SJCRH30 (cell line): ENCODE measurements around the gene ZNF862. TPM values are rescaled to one million over a fixed set of nuclear protein-coding genes. Genes with fewer than 3 reads are reported as not detected.
"Not testable (repeated sequence)": the region's sequence is repeated elsewhere in the genome, so short reads cannot be mapped to it uniquely, and the experiment has no call there.

Source experiments
- DNase-seq, 2 experiments: peaks; one replicate each; pipeline ENCODE4 v3.0.0-alpha.2; 2015 to 2020
- H3K27ac ChIP-seq: fragments of 250-450 bp; sonication (Bioruptor Pico); 2 replicates; pipeline ENCODE4 v1.5.1; 2020; ENCODE audit warnings: mild to moderate bottlenecking, moderate library complexity
- H3K27me3 ChIP-seq: fragments of 250-450 bp; sonication (Bioruptor Pico); 2 replicates; pipeline ENCODE4 v1.5.1; 2020; ENCODE audit warnings: mild to moderate bottlenecking, moderate library complexity
- H3K36me3 ChIP-seq: fragments of 250-450 bp; sonication (Bioruptor Pico); 2 replicates; pipeline ENCODE4 v1.5.1; 2020; ENCODE audit warnings: mild to moderate bottlenecking, moderate library complexity
- H3K4me1 ChIP-seq: fragments of 250-450 bp; sonication (Bioruptor Pico); 2 replicates; pipeline ENCODE4 v1.5.1; 2020; ENCODE audit warnings: mild to moderate bottlenecking, moderate library complexity
- H3K4me3 ChIP-seq: fragments of 250-450 bp; sonication (Bioruptor Pico); 2 replicates; pipeline ENCODE4 v1.5.1; 2020; ENCODE audit warnings: mild to moderate bottlenecking, moderate library complexity
- H3K9me3 ChIP-seq: fragments of 250-450 bp; sonication (Bioruptor Pico); replicated peaks from 2 replicates; pipeline ENCODE4 v1.5.1; 2020; ENCODE audit warnings: mild to moderate bottlenecking, moderate library complexity
- total RNA-seq: library from RNA; depleted of rRNA; stranded (reverse); fragments of >200 nt; shearing (Covaris generic); gene quantifications from 2 replicates; pipeline ENCODE4 v1.2.3, GENCODE V29; 2014

The ZNF862 gene
- total RNA-seq, 1 experiment from 2014 or later, result 1.0 TPM

- Histone ChIP-seq H3K27me3 (peaks cover 14% of the 10 kb centered on the region), H3K27ac (no peak overlapping the region), H3K9me3 (no peaks in the 10 kb centered on the region), H3K4me3 (no peak overlapping the region), H3K4me1 (peaks cover 5% of the 10 kb centered on the region), H3K36me3 (no peaks in the 10 kb centered on the region)
- no peak for DNase-seq
These were observed 12.4 kb upstream of the ZNF862 start for GRCh38 chr7:149825567-149826343.

- Histone ChIP-seq H3K4me3 (no peak overlapping the region), H3K4me1 (peaks cover 5% of the 10 kb centered on the region), H3K27me3 (peaks cover 14% of the 10 kb centered on the region), H3K36me3 (no peaks in the 10 kb centered on the region), H3K27ac (no peak overlapping the region), H3K9me3 (no peaks in the 10 kb centered on the region)
- no peak for DNase-seq
These were observed 11.7 kb upstream of the ZNF862 start for GRCh38 chr7:149826344-149827088.

- no peaks in the 10 kb centered on the region for H3K9me3 ChIP-seq
- H3K4me1 ChIP-seq, result peaks cover 5% of the 10 kb centered on the region
- H3K27ac ChIP-seq, result no peak overlapping the region
- H3K36me3 ChIP-seq, result no peaks in the 10 kb centered on the region
- peaks cover 9% of the 10 kb centered on the region; the same call in 1 of the 2 replicates for H3K27me3 ChIP-seq
- DNase-seq, result no peak
- H3K4me3 ChIP-seq, result no peak overlapping the region
These were observed 10.8 kb upstream of the ZNF862 start for GRCh38 chr7:149827089-149827981.

GRCh38 chr7:149828357-149829309, 9.5 kb upstream of the ZNF862 start:
- no peak overlapping the region for H3K27ac ChIP-seq
- no peaks in the 10 kb centered on the region for H3K36me3 ChIP-seq
- no peaks in the 10 kb centered on the region for H3K4me1 ChIP-seq
- no peak overlapping the region for H3K4me3 ChIP-seq
- H3K9me3 ChIP-seq, result no peaks in the 10 kb centered on the region
- peaks cover 8% of the 10 kb centered on the region; the same call in 1 of the 2 replicates for H3K27me3 ChIP-seq
- no peak for DNase-seq

DNA sequence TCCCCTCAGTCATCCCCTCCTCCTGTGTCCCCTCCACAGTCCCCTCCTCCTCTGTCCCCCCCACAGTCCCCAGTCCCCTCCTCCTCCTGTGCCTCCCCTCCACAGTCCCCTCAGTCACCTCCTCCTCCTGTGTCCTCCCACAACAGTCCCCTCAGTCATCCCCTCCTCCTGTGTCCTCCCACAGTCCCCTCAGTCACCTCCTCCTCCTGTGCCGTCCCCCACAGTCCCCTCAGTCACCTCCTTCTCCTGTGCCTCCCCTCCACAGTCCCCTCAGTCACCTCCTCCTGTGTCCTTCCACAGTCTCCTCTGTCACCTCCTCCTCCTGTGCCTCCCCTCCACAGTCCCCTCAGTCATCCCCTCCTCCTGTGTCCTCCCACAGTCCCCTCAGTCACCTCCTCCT, 7.6 kb upstream of the ZNF862 start:
- H3K9me3 ChIP-seq, H3K36me3 ChIP-seq, H3K27ac ChIP-seq, DNase-seq, H3K4me3 ChIP-seq, H3K4me1 ChIP-seq: not testable (repeated sequence)
- peaks cover 11% of the 10 kb centered on the region; the same call in 1 of the 2 replicates for H3K27me3 ChIP-seq

- Histone ChIP-seq H3K27me3 (peaks cover 11% of the 10 kb centered on the region; the same call in 1 of the 2 replicates), H3K27ac (no peak overlapping the region), H3K4me3 (no peak overlapping the region), H3K4me1 (no peaks in the 10 kb centered on the region), H3K36me3 (no peaks in the 10 kb centered on the region), H3K9me3 (no peaks in the 10 kb centered on the region)
- DNase-seq, result no peak
These were observed 7.0 kb upstream of the ZNF862 start for GRCh38 chr7:149830997-149831740.

DNA sequence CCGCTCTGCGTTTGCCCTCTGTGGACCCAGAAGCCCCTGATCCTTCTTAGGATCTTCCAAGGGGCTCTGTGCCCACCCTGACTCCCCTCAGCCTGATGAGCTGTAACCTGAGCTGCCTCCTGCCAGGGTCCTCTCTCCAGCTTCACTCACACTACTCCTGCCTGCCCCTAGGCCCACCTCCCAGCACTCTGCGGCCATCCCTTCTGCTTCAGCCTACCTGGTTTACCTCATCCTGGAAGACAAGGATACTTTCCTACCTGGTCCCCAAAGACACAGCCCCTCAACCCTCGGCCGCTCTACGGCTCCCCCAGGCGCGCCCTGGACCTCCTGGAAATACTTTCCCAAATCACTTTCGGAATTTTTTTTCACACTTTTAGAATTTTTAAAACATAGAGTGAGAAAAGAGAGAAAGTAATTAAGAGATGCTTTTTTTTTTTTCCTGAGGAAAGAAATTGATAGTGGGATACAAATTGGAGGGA, 6.4 kb upstream of the ZNF862 start:
- no peak overlapping the region for H3K4me3 ChIP-seq
- no peaks in the 10 kb centered on the region for H3K4me1 ChIP-seq
- no peak overlapping the region for H3K27ac ChIP-seq
- no peaks in the 10 kb centered on the region for H3K36me3 ChIP-seq
- H3K9me3 ChIP-seq, result no peaks in the 10 kb centered on the region
- H3K27me3 ChIP-seq, result peaks cover 11% of the 10 kb centered on the region; the same call in 1 of the 2 replicates
- DNase-seq, result no peak

DNA sequence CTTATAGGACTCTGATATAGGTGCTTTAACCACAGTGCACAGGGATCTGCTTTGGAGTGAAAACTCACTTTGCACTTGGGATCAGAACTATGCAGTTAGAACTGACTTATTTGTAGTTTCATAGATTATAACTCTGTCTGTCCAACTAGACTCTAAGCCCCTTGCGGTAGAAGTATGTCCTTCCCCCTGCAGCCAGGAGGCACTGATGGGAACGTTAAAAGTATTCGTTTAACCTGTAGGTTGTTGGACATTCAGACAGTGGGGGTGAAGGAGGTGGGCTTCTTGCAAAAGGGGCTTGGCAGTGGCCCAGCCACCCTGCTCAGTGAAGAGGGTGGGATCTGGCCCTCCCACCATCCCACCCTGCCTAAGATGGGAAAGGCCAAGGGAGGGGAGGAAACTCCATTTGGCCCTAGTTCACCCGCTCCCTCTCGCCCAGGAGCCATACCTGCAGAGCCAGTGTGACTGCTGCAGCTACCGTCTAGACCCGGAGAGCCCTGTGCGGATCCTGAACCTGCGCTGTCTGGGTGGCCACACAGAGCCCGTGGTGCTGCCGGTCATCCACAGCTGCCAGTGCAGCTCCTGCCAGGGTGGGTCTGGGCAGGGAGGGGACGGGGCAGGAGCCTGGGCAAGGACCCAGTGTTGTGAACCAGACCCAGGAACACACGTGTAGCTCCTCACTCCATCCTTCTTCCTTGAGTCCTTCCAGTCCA, 5.7 kb upstream of the ZNF862 start:
- no peak for DNase-seq
- H3K4me1 ChIP-seq, result no peaks in the 10 kb centered on the region
- H3K27me3 ChIP-seq, result peaks cover 11% of the 10 kb centered on the region; the same call in 1 of the 2 replicates
- H3K36me3 ChIP-seq, result no peaks in the 10 kb centered on the region
- H3K4me3 ChIP-seq, result no peak overlapping the region
- no peak overlapping the region for H3K27ac ChIP-seq
- H3K9me3 ChIP-seq, result no peaks in the 10 kb centered on the region

DNA sequence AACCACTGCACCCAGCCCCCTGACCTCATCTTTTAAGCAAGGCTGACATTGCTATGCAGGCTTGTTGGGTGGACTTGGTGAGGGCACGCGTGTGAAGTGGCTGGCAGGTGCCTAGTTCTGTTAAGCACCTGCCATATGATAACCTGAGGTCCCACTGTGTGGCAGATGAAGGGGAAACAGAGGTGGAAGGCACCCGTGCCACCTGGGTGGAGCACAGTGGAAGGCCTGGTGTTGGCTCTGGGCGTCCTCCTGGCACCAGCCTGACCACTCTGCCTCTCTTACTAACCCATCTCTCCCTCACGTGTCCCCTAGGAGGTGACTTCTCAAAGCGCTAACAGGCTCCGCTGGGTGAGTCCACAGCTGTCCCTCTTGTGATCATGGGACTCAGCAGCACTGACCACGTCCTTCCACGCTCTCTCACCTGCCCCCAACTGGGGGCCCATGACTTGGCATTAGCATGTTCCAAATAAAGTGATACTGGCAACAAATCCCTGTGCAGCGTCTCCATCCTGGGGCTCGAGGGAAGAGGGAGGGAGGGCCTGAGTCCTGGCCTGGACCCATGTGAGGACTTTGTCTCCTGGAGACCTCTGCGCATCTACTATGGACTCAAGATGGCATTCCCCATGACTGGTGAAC, 4.6 kb upstream of the ZNF862 start:
- no peak for DNase-seq
- Histone ChIP-seq H3K9me3 (no peaks in the 10 kb centered on the region), H3K27me3 (peaks cover 6% of the 10 kb centered on the region; the same call in 1 of the 2 replicates)

DNA sequence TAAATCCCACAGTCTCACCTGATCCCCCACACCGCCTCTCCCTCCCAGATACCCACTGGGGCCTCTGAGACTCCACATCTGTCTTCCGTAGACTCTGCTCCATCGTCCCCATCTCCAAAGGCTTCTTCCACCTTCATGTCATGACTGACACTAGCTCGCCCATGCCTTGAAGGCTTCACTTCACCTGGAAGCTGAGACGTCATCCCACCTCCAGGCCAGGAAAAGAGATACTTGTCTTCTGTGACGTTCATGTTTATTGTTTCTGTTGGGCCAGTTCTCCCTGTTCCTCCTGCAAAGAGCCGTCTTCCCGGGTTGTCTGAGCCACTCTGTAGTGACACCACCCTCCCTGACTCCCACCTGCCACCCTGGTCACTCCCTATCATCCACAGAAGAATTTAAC, 3.6 kb upstream of the ZNF862 start:
- peaks cover 6% of the 10 kb centered on the region; the same call in 1 of the 2 replicates for H3K27me3 ChIP-seq
- H3K36me3 ChIP-seq, result no peaks in the 10 kb centered on the region
- no peaks in the 10 kb centered on the region for H3K9me3 ChIP-seq
- no peak overlapping the region for H3K4me3 ChIP-seq
- no peak overlapping the region for H3K27ac ChIP-seq
- H3K4me1 ChIP-seq, result peaks cover 6% of the 10 kb centered on the region
- DNase-seq, result no peak

More for the DNA sequence above, 4.6 kb upstream of the ZNF862 start:
- Histone ChIP-seq H3K4me3 (no peak overlapping the region), H3K27ac (no peak overlapping the region), H3K4me1 (no peaks in the 10 kb centered on the region), H3K36me3 (no peaks in the 10 kb centered on the region)

DNA sequence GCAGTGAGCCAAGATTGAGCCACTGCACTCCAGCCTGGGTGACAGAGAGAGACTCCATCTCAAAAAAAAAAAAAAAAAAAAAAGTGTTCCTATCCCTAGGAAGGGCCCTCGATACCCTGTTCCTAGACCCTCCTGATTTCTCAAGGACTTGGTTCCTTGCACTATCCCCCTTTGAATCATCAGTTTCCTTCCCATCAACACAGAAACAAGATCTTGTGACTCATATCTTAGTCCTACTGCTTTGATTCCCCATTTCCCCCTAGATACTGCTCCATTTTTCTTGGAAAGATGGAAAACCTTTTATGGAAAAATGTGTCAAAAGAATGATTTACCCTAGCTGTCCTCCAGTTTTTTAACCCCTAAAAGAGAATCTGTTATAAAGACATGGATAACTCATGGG, 1.7 kb upstream of the ZNF862 start:
- Histone ChIP-seq H3K36me3 (no peaks in the 10 kb centered on the region), H3K27ac (no peak overlapping the region), H3K4me3 (no peak overlapping the region), H3K27me3 (peaks cover 6% of the 10 kb centered on the region; the same call in 1 of the 2 replicates), H3K4me1 (peaks cover 6% of the 10 kb centered on the region), H3K9me3 (no peaks in the 10 kb centered on the region)
- DNase-seq, result no peak

DNA sequence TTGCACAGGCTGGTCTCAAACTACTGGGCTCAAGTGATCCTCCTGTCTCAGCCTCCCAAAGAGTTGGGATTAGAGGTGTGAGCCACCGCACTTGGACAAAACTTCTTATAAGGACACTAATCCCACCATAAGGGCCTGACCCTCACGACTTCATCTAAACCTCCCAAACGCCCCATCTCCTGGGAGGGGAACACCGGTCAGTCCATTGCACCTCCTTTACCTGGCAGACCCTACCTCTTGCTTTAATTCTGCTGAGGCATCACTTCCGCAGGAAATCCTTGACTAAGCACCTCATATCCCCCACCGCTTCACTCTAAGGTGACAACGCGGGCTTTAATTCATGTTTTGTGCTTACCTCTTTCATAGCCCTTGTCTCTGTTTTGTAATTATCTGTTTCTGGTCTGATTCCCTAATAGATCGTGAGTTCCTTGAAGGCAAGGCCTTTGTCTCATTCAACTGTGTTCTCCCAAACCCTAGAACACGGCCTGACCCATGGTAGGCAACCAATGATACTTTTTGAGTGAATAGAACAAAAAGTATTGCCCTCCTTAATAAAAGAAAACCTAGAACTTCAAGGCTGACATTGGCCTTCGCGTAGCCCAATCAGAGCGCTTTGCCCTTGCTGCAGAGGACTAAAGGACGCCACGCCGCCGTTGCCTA, 481 bp upstream of the ZNF862 start:
- Histone ChIP-seq H3K27me3 (peaks cover 4% of the 10 kb centered on the region; the same call in 1 of the 2 replicates), H3K9me3 (no peaks in the 10 kb centered on the region), H3K4me3 (no peak overlapping the region), H3K27ac (no peak overlapping the region), H3K36me3 (no peaks in the 10 kb centered on the region), H3K4me1 (peaks cover 6% of the 10 kb centered on the region)
- DNase-seq, result no peak
